Endothelial cell of umbilical vein (primary cell): ENCODE measurements around the gene CYP19A1. TPM values are rescaled to one million over a fixed set of nuclear protein-coding genes. Genes with fewer than 3 reads are reported as not detected.

Experiments used
- BruUV-seq: library from RNA; stranded (reverse); fragments of 400-500 nt; replicated peaks from 2 replicates; lab custom pipeline; 2021; lab: Mats Ljungman, UMichigan
- CTCF ChIA-PET: fragments of 300-600, 350-600 bp; sonication (Branson Sonifier 250); formaldehyde crosslinking; loops from one replicate; lab custom pipeline; 2021; ENCODE audit warnings: antibody characterized with exemption, inconsistent platforms; lab: Charles Lee
- POLR2A ChIA-PET: fragments of 300-600, 350-600 bp; sonication (Branson Sonifier 250); formaldehyde crosslinking; loops from one replicate; lab custom pipeline; 2021; ENCODE audit warnings: antibody characterized with exemption, inconsistent platforms; lab: Charles Lee
- DNase-seq: peaks from one replicate; pipeline ENCODE4 v3.0.0-alpha.2; 2011; ENCODE audit warnings: low read depth, low spot score
- FAIRE-seq: peaks from 2 replicates; lab custom pipeline; 2011; peaks lifted over from hg19 to GRCh38; lab: Jason Lieb, UNC
- H2AFZ ChIP-seq: 2 replicates; pipeline ENCODE4 v1.6.0; 2012; ENCODE audit warnings: low read depth, low read length, control low read depth, inconsistent platforms
- H3K27ac ChIP-seq: 2 replicates; pipeline ENCODE4 v1.5.1; 2011; ENCODE audit warnings: low read depth, mild to moderate bottlenecking, control low read depth, low read length, moderate library complexity; ENCODE audit not compliant: insufficient read depth
- H3K27me3 ChIP-seq, 2 experiments: 2 replicates each; pipeline versions ENCODE4 v1.6.0 to v1.6.1; 2011; ENCODE audit warnings: low read length in 2 of 2, mixed read lengths in 1 of 2; ENCODE audit not compliant: control insufficient read depth in 2 of 2, insufficient read depth in 2 of 2
- H3K36me3 ChIP-seq, 2 experiments: 2 replicates in 1 of 2; 3 replicates in 1 of 2; pipeline ENCODE4 v1.5.1; 2011; ENCODE audit warnings: low read length in 2 of 2, mild to moderate bottlenecking in 1 of 2, moderate library complexity in 1 of 2; ENCODE audit not compliant: control insufficient read depth in 2 of 2, insufficient read depth in 2 of 2; ENCODE audit errors: extremely low read depth in 1 of 2
- H3K4me1 ChIP-seq: 3 replicates; pipeline ENCODE4 v1.5.1; 2011; ENCODE audit warnings: mild to moderate bottlenecking, low read length; ENCODE audit not compliant: control insufficient read depth, insufficient read depth; ENCODE audit errors: extremely low read depth
- H3K4me2 ChIP-seq: 2 replicates; pipeline ENCODE4 v1.6.1; 2011; ENCODE audit warnings: low read length, control low read depth, mixed read lengths; ENCODE audit not compliant: insufficient read depth
- H3K4me3 ChIP-seq, 3 experiments: fragments of 200-600 bp in 1 of 3; sonication (generic), shearing (Covaris generic) in 1 of 3; replicated peaks in 1 of 3; 2 replicates each; pipeline ENCODE4 v1.5.1; 2011 to 2016; ENCODE audit warnings: control low read depth in 3 of 3, low read length in 3 of 3, mild to moderate bottlenecking in 2 of 3, inconsistent platforms in 1 of 3, low read depth in 1 of 3, moderate library complexity in 1 of 3; ENCODE audit not compliant: insufficient read depth in 1 of 3
- H3K79me2 ChIP-seq: 2 replicates; pipeline ENCODE4 v1.6.0; 2012; ENCODE audit warnings: low read length, inconsistent platforms; ENCODE audit not compliant: control insufficient read depth, insufficient read depth
- H3K9ac ChIP-seq: replicated peaks from 2 replicates; pipeline ENCODE3; 2011; ENCODE audit warnings: low read length, control low read depth; ENCODE audit not compliant: insufficient read depth; ENCODE audit errors: extremely low read depth
- H3K9me1 ChIP-seq: replicated peaks from 3 replicates; pipeline ENCODE4 v1.6.0; 2011; ENCODE audit warnings: mild to moderate bottlenecking, low read length; ENCODE audit not compliant: control insufficient read depth, insufficient read depth; ENCODE audit errors: extremely low read depth
- H3K9me3 ChIP-seq: replicated peaks from 2 replicates; pipeline ENCODE4 v1.5.1; 2012; ENCODE audit warnings: low read length, inconsistent platforms; ENCODE audit not compliant: control insufficient read depth, insufficient read depth
- H4K20me1 ChIP-seq: replicated peaks from 2 replicates; pipeline ENCODE3; 2011; ENCODE audit warnings: mild to moderate bottlenecking, low read length; ENCODE audit not compliant: control insufficient read depth, insufficient read depth; ENCODE audit errors: extremely low read depth
- CTCF ChIP-seq, 2 donors: IDR thresholded peaks; 1 replicate in 1 of 2; 2 replicates in 1 of 2; pipeline ENCODE4 v1.5.1; 2011; ENCODE audit warnings: low read length in 2 of 2, mild to moderate bottlenecking in 2 of 2, moderate library complexity in 2 of 2, control low read depth in 1 of 2, inconsistent platforms in 1 of 2, low read depth in 1 of 2; ENCODE audit not compliant: insufficient read depth in 1 of 2; ENCODE audit errors: extremely low read depth in 1 of 2
- EZH2 ChIP-seq: IDR thresholded peaks from 2 replicates; pipeline ENCODE4 v1.6.1; 2012; ENCODE audit warnings: borderline replicate concordance, low read depth, mild to moderate bottlenecking, moderate library complexity, low read length, inconsistent platforms; ENCODE audit not compliant: severe bottlenecking
- FOS ChIP-seq: IDR thresholded peaks from 2 replicates; pipeline ENCODE4 v1.6.1; 2011; ENCODE audit warnings: mild to moderate bottlenecking, low read length, moderate library complexity, borderline replicate concordance; ENCODE audit not compliant: insufficient read depth
- GATA2 ChIP-seq: IDR thresholded peaks from 2 replicates; pipeline ENCODE4 v1.7.0; 2011; ENCODE audit warnings: low read depth, mild to moderate bottlenecking, moderate library complexity, mixed read lengths, low read length; ENCODE audit not compliant: insufficient read length, insufficient read depth
- JUN ChIP-seq: IDR thresholded peaks from 2 replicates; pipeline ENCODE4 v1.6.1; 2011; ENCODE audit warnings: borderline replicate concordance, low read depth; ENCODE audit not compliant: insufficient read length, insufficient read depth
- MAX ChIP-seq: IDR thresholded peaks from 2 replicates; pipeline ENCODE4 v1.6.1; 2011; ENCODE audit not compliant: insufficient read depth, insufficient read length
- MYC ChIP-seq: IDR thresholded peaks from one replicate; pipeline ENCODE4 v1.6.1; 2011; ENCODE audit warnings: mild to moderate bottlenecking, low read depth, low read length
- POLR2A ChIP-seq: IDR thresholded peaks from 2 replicates; pipeline ENCODE4 v1.6.1; 2012; ENCODE audit warnings: low read depth, mild to moderate bottlenecking, control low read depth, low read length
- POLR2AphosphoS5 ChIP-seq: IDR thresholded peaks from 2 replicates; pipeline ENCODE4 v1.6.1; 2012; ENCODE audit warnings: low read depth, mild to moderate bottlenecking, control low read depth, low read length, moderate library complexity; ENCODE audit not compliant: insufficient read depth
- dilution Hi-C: fragments of 300-500 bp; cut with MboI; formaldehyde crosslinking; loops from one replicate; pipeline ENCODE4 v1.15.0; 2019; ENCODE audit warnings: low sequenced_read_pairs; ENCODE audit not compliant: extremely low pct_ligation_motif_present
- intact Hi-C: fragments of 100-400 bp; cut with micrococcal nuclease; formaldehyde crosslinking; loops from one replicate; pipeline ENCODE4 v1.10.0; 2022
- polyA plus RNA-seq, 4 experiments: library from polyadenylated mRNA; depleted of rRNA in 3 of 4; stranded (reverse) in 3 of 4; unstranded in 1 of 4; fragments of >200 nt; gene quantifications; 2 replicates each; pipeline versions ENCODE4 v1.2.1 to v1.2.3, GENCODE V29; 2011 to 2012; ENCODE audit warnings: missing spikeins in 1 of 4
- total RNA-seq: library from RNA; stranded (reverse); gene quantifications from 2 replicates; pipeline ENCODE4 v1.2.3, GENCODE V29; 2021

The CYP19A1 gene
- total and polyA plus RNA-seq, 2 donors (not counting 3 experiments of a cell fraction or from before 2014, with no cell fraction given) = not detected

- Histone ChIP-seq H3K79me2 (no peaks in the 10 kb centered on the region), H3K36me3 (no peaks in the 10 kb centered on the region), H3K27ac (no peak overlapping the region), H3K4me1 (no peaks in the 10 kb centered on the region), H3K9me1 (no peaks in the 10 kb centered on the region), H2AFZ (no peak overlapping the region), H3K4me2 (no peak overlapping the region), H3K27me3 (peaks cover 22 to 26% of the 10 kb centered on the region in 2 experiments), H3K9ac (no peak overlapping the region), H3K4me3 (no peak overlapping the region), H4K20me1 (no peaks in the 10 kb centered on the region), H3K9me3 (no peaks in the 10 kb centered on the region)
- POLR2A ChIA-PET = no interaction called here
- intact Hi-C loops = no loop called here
- dilution Hi-C loops = no loop called here
- DNase-seq (no peak), FAIRE-seq (no peak)
- CTCF ChIA-PET = interaction anchor here (1.9 kb wide), 1 partner anchor 17 kb away, joined by 5 read pairs; no protein-coding TSS in a partner anchor
- no TSS peak for BruUV-seq
- TF ChIP-seq EZH2 = no peak
- TF ChIP-seq CTCF (IDR thresholded peaks at IDR 0.05; ENCODE audit: extremely low read depth in 1 of 2, insufficient read depth in 1 of 2, low read depth in 1 of 2, low read length in 2 of 2) = no peak
- TF ChIP-seq POLR2AphosphoS5 = no peak
- TF ChIP-seq POLR2A = no peak
- no peak for TF ChIP-seq MAX
- no peak for TF ChIP-seq JUN
- TF ChIP-seq FOS = no peak
- no peak for TF ChIP-seq GATA2
- no peak for TF ChIP-seq MYC
Observed at GRCh38 chr15:51180011-51180410, 158.4 kb downstream of the CYP19A1 start.
